C1 segment of cervical spinal cord (tissue), 14 donors: Measurements from ENCODE around the gene HBS1L.
"Not testable (repeated sequence)": the region's sequence is repeated elsewhere in the genome, so short reads cannot be mapped to it uniquely, and the experiment has no call there.

Source experiments
- DNase-seq, 14 donors: peaks; one replicate each; lab custom pipeline; 2025; lab: John Stamatoyannopoulos, UW

Gene HBS1L

DNA sequence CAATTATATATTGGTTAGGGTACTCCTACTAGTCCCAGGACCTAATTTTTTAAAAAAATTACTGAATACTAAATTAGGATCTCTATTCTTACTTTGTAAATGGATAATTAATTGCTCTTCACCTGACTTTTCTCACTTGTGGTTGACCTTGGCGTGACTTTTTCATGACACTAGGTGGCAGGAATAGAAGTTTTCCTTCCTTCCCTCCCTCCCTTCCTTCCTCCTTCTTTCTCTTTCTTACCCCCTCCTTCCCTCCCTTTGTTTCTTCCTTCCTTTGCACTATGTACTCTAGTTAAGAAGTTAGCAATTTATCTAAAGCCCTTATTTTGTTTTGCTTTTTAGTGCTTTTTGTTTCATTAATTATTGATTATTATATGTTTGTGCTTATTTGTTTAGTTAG is 20.4 kb upstream of the HBS1L start:
- no peak for DNase-seq

- no peak for DNase-seq
These were observed 19.3 kb upstream of the HBS1L start for GRCh38 chr6:135073756-135074393.

DNA sequence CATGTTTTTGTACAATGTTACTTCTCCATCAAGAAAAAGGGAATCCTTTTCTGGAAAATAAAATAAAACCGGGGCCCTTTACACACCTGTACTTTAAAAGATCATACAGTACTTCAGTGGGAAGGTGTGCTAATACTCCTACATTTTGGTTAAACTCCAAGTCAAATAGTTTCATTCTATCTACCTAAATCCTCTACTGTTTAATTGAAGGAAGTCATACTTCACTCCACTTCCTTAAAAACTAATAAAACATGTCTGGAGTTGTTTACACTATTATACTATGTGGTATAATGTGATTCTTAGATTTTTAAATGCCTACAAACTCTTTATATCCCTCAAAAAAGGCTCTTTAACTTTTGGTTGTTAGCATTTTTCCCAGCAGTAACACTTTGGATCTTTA is 18.6 kb upstream of the HBS1L start:
- DNase-seq, result no peak

- DNase-seq, result no peak
These were observed 18.1 kb upstream of the HBS1L start for GRCh38 chr6:135072753-135073152.

DNA sequence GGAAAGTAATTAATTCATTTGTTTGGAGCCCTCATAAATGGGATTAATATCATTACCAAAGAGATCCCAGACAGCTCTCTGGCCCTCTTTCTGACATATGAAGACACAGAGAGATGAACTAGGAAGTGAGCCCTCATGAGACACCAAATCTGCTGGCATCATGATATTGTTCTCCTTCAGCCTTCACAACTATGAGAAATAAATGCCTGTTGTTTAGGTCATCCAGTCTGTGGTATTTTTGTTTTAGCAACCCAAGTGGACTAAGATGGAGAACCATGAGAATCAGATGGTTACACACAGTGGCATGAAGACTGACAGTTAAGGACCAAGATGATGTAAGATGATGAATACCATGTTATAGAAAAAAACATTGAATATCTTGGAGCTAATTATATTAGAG is 16.9 kb upstream of the HBS1L start:
- DNase-seq, result no peak

- DNase-seq, result no peak
These were observed 13.3 kb upstream of the HBS1L start for GRCh38 chr6:135067911-135068310.

DNA sequence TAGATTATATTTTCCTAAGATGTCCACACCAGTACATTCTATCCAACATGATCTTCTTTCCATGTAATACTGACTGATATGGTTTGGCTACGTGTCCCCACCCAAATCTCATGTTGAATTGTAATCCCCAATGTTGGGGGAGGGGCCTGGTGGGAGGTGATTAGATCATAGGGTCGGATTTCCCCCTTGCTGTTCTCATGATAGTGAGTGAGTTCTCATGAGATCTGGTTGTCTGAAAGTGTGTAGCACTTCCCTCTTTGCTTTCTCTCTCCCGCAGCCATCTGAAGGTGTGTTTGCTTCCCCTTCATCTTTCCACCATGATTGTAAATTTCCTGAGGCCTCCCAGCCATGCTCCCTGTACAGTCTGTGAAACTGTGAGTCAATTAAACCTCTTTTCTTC is 12.2 kb upstream of the HBS1L start:
- DNase-seq, result no peak

- no peak for DNase-seq
These were observed 11.8 kb upstream of the HBS1L start for GRCh38 chr6:135066397-135066796.

DNA sequence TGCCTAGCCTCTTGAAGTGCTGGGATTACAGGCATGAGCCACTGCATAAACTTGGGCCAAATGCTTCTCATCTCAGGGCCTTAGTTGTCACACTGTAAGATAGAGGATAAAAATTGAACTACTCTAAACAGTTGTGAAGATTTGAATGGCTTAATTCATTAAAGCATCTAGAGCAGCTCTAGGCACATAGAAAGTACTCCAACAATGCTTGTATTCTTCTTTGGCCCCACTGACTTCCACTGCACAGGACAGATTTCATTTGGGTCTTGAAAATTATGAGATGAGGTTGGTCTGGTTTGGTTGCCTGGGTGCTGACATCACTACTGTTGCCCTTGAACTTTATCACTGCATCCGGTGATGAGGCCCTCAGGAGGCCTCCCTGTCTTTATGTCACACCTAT is 10.0 kb upstream of the HBS1L start:
- no peak for DNase-seq

DNA sequence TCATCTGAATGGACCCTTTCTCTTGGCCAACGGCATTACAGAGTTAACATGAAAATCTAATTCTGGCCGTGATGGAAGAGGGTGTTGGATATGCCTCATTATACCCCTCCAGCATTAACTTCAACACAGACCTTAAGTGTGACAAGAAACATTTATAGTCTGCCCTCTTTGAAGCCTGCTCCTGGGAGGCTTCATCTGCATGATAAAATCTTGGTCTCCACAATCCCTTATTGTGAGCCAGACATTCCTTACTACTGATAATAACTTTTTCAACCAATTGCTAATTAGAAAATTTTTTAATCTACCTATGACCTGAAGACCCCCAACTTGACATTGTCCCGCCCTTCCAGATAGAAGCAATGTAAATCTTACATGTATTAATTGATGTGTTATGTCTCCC is 9.3 kb upstream of the HBS1L start:
- no peak for DNase-seq

GRCh38 chr6:135062735-135063134 is 8.1 kb upstream of the HBS1L start:
- DNase-seq, result no peak

GRCh38 chr6:135060076-135060475 is 5.5 kb upstream of the HBS1L start:
- DNase-seq, result no peak

DNA sequence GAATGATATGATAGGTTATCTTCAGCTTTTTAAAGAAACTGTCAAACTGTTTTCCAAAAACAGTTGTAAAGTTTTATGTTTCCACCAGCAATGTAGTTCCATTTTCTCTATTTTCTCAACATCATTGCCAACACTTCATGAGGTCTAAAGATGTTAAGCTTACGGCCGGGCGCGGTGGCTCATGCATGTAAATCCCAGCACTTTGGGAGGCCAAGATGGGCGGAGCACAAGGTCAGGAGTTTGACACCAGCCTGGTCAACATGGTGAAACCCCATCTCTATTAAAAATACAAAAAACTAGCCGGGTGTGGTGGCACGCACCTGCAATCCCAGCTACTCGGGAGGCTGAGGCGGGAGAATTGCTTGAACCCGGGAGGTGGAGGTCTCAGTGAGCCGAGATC is 3.7 kb upstream of the HBS1L start:
- not testable (repeated sequence) for DNase-seq

- no peak for DNase-seq
These were observed 2.0 kb upstream of the HBS1L start for GRCh38 chr6:135056632-135057031.

GRCh38 chr6:135054226-135054568 is 425 bp downstream of the HBS1L start:
- DNase-seq, result no peak

GRCh38 chr6:135053406-135053805 is 1.2 kb downstream of the HBS1L start:
- DNase-seq, result no peak

GRCh38 chr6:135052939-135053338 is 1.7 kb downstream of the HBS1L start:
- DNase-seq, result no peak

GRCh38 chr6:135048915-135049314 is 5.7 kb downstream of the HBS1L start:
- DNase-seq, result no peak

GRCh38 chr6:135047336-135047735 is 7.3 kb downstream of the HBS1L start:
- no peak for DNase-seq

DNA sequence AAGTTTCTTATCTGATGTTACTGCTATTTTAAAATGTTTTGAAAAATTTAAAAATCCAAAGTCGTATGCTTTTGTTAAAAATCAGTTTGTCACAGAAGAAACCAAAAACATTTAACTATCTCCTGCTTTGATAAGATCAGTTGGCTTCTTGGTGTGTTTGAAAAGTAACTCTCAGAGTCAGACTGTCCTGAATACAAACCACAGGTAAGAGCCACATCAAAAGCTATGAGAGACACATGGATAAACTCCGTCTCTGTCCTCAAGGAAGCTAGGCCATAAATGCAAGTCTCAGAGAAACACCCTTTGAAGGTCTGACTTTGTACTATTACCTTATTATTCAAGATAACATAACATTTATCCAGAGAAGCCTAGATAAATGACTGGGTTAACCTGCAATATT is 7.7 kb downstream of the HBS1L start:
- DNase-seq, result no peak

DNA sequence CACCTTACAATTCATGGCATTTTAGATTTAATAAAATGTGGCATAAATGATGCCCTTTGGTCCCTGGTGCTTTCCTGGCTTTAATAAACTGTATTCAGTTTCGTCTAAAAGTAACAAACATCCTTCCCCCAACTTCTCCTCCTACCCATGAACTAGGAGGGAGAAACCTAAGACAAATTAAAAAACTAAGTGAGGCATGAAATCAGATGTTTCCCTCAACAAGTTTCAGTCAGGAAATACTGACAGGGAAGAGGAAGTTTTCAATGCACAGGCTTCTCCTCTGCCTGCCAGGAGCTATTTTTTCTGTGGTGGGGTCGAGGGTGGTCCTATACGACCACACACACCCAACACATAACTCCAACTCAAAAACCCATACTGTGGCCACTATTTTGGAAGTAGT is 10.0 kb downstream of the HBS1L start:
- DNase-seq, result no peak

DNA sequence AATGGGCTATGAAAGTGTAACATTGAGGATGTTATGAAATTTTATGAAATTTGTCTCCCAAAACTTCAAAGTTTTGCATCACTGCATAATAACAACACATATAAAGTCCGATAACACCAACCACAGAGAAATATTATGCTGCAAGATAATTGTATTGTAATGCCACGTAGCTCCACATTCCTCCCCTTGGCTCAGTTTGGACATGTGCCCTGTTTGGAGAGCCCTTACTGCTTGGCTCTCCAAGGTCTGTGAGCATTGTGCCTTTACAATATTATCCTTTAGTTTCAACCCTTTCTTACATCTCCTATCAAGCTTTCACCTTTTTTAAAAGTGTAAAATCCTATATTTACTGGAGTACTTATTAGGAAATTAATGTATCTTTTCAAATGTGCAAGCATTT is 10.8 kb downstream of the HBS1L start:
- no peak for DNase-seq

GRCh38 chr6:135043364-135043763 is 11.3 kb downstream of the HBS1L start:
- DNase-seq, result no peak

DNA sequence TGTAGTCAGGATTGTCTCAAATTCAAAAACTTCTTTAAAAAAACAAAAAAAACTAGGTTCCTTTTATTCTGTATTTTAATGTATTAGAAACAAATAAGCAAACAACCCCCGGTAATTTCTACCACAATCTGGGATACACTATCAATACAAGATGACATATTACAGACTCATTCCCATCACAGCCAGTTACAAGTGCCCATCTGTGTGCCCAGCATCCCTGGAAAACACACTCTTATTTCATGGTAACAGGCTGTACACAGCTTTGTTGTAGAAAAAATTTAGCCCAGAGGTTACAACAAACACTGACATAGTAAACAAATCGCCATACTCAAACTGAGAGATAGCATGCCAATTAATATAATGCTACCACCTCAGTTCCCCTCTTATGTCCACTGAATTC is 16.3 kb downstream of the HBS1L start:
- no peak for DNase-seq

DNA sequence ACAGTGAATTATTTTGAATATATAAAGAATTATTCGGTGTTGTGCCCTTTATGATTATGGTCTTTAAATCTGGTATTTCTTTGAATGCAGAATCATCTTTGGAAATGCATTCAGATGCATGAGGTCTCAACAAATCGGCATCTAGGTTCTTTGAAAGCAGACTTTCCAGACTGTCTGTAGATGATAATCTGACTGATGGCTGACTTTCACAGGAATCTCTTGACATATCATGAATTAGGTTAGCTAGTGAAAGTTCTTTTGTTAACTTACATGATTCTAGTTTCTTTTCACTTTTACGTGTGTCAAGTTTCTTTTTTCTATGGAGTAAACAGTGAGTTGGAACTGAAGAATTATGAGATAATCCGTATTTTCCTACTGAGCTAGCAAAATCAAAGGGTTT is 17.1 kb downstream of the HBS1L start:
- no peak for DNase-seq
